GM10266 (cell line): ENCODE results near the gene KCNAB1.

ENCODE experiments used
- DNase-seq: peaks from one replicate; pipeline ENCODE4 v3.0.0; 2012; ENCODE audit errors: extremely low spot score
- CTCF ChIP-seq: IDR thresholded peaks from 2 replicates; pipeline ENCODE4 v1.5.1; 2012; ENCODE audit warnings: mild to moderate bottlenecking, low read depth; ENCODE audit not compliant: control insufficient read depth, insufficient read depth; ENCODE audit errors: missing control alignments

KCNAB1 gene

DNA sequence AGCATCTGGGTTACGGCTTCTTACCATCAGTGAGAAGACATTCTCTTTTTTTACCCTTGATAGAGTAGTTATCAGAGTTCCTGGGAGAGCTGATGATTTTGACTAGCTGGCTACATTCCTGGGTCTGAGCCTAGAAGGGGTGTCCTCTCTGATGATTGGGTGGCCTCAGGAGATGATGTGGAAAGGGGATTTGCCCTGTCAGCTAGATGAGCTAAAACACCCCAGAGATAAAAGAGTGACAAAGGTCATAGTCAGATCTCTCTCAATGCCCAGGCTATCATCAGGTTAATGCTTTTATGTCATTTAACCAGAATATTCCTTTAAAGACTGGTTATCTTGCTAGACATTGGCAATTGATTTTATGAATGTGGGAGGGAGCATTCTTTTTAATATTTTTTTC, 130.2 kb downstream of the KCNAB1 start:
- no peak for TF ChIP-seq CTCF
- DNase-seq: no peak

DNA sequence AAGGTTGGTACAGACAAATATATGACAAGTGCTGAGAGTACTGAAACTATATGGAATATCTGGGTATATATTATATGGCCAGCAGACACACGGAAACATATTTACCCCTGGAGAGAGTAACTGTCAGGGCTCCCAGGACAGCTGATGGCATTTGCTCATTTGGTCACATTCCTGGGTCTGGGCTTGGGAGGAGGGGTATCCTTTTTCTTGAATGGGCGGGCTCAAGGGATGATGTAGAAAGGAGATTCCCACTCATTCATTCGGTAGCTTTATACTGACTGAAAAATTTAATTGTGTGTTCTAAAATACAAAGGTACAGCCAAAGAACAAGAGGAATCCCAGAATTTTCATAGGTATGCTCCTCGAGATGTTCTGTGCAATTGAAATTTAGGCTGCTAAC, 131.0 kb downstream of the KCNAB1 start:
- no peak for TF ChIP-seq CTCF
- no peak for DNase-seq

DNA sequence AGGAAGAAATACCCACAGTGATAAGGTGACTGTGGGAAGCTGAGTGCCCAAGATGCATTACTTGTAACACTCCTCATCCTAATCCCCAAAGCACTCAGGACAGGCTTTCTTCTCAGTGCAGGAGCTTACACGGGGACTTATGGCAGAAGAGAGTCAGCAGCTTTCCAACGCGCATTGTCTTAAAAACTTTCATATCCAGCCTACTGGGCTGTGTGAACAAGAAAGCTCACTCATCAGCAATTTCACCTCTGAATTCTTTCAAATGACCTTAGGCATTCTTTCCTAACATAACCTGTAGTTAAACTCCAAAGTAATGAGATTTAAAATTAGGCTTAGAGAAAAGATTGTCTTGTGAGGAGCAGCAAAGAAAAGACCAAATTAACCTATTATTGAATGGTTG, 132.3 kb downstream of the KCNAB1 start:
- TF ChIP-seq CTCF: no peak

GRCh38 chr3:156253150-156253549, 132.8 kb downstream of the KCNAB1 start:
- DNase-seq: no peak
- no peak for TF ChIP-seq CTCF

More for the DNA sequence above, 132.3 kb downstream of the KCNAB1 start:
- no peak for DNase-seq

DNA sequence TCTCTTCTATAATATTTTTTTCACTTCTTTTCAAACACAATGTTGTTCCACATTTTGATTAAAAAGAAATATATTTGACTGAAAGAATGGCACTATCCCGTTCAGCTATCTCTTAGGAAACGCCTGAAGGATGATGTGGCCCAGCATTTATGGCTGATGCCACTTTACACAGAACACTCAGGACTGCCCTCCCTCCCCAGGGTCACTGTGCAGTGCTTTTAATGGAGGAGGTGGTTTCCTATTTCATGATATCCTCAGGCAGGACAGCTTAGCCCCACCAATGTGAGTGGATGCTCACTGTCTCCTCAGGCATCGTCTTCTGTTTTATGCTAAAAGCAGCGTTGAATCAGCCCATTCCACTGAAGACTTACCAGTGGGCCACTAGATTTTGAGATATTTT, 135.9 kb downstream of the KCNAB1 start:
- DNase-seq: no peak
- no peak for TF ChIP-seq CTCF

GRCh38 chr3:156256945-156257344, 136.6 kb downstream of the KCNAB1 start:
- DNase-seq: no peak
- TF ChIP-seq CTCF: no peak

GRCh38 chr3:156258301-156258700, 137.9 kb downstream of the KCNAB1 start:
- no peak for TF ChIP-seq CTCF
- DNase-seq: no peak
